GM10266 (cell line): ENCODE measurements around the gene ZNF789.
A peak's percentile ranks its signal among the peaks of the same experiment; 100 is the strongest.

Source experiments
- DNase-seq: peaks from one replicate; pipeline ENCODE4 v3.0.0; 2012; ENCODE audit errors: extremely low spot score
- TF ChIP-seq, protein P1 (sequence below): IDR thresholded peaks from 2 replicates; pipeline ENCODE4 v1.5.1; 2012; ENCODE audit warnings: mild to moderate bottlenecking, low read depth; ENCODE audit not compliant: control insufficient read depth, insufficient read depth; ENCODE audit errors: missing control alignments

Gene ZNF789

DNA sequence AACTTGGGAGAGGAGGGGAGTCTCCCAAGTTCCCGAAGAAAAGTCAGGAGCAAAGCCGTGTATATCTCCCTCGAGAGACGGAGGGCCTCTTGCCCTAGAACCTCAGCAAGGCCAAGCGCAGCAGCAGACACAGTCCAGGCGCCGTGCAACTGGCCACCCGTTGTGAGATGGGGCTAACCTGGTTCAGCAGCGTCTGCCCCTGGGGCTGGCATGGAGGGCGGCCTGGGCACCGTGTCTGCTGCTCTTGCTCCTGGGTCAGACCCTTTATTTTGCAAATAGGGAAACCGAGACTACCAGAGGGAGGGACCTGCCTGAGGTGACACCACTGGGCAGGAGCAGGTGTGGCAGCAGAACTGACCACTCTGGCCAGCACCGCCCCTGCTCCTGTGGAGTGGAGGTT, 20.1 kb upstream of the ZNF789 start:
- TF ChIP-seq, protein P1, sequence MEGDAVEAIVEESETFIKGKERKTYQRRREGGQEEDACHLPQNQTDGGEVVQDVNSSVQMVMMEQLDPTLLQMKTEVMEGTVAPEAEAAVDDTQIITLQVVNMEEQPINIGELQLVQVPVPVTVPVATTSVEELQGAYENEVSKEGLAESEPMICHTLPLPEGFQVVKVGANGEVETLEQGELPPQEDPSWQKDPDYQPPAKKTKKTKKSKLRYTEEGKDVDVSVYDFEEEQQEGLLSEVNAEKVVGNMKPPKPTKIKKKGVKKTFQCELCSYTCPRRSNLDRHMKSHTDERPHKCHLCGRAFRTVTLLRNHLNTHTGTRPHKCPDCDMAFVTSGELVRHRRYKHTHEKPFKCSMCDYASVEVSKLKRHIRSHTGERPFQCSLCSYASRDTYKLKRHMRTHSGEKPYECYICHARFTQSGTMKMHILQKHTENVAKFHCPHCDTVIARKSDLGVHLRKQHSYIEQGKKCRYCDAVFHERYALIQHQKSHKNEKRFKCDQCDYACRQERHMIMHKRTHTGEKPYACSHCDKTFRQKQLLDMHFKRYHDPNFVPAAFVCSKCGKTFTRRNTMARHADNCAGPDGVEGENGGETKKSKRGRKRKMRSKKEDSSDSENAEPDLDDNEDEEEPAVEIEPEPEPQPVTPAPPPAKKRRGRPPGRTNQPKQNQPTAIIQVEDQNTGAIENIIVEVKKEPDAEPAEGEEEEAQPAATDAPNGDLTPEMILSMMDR = no peak
- no peak for DNase-seq

DNA sequence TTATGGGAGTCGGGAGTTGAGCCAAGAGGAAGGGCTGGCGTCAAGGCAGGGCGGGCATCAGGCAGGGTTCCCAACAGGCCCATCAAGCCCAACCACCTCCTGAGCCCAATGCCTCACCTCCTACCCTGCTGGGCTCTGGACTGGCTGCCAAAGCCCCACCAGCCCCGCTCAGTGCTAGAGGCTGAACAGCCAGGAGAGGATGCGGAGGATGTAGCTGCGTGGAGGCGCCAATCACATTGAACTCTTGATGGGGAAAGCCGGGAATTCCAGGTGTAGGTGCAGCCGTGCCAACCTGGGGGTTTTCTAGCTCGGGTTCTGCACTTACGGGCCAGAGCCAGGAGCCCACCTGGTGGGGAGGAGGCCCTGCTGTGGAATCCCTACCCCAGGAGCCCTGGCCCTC, 19.6 kb upstream of the ZNF789 start:
- TF ChIP-seq, protein P1 = no peak
- DNase-seq = no peak

DNA sequence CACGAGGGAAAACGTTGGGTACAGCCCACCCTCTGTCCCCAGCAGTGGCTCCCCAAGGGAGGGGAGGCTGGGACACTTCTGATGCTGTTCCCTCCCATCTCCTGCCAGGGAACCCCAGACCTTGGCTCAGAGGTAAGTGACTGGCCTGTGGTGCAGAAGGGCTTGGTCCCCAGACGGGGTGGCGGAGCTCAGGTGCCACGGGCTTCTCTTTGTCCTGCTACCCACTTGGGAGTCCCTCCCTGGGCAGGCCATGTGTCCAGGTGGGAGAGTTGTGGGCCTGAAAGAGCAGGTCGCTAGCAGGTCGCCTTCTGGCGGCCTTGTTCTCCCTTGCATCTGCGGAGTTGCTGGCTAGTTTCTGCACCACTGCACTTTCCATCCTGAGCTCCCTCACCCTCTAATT, 16.8 kb upstream of the ZNF789 start:
- DNase-seq = no peak

DNA sequence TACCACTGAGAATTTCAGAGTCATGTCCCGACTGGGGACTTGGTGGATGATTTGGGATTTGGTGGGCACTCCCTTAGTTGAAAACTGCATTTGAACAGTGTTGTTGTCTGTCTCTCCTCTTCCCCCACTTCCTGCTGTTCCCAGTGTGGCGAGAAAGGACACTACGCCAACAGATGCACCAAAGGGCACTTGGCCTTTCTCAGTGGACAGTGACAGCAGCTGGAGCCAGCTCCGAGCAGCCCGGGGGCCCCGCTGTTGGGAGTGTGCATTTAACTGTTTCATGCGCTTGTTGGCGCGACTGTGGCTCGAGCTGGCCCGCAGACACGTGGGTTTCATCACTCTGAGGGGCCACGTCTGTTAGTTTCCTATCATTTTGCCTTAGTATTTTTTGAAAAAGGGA, 16.4 kb upstream of the ZNF789 start:
- TF ChIP-seq, protein P1 = no peak
- DNase-seq = no peak

More for the DNA sequence above, 16.8 kb upstream of the ZNF789 start:
- TF ChIP-seq, protein P1 = no peak

DNA sequence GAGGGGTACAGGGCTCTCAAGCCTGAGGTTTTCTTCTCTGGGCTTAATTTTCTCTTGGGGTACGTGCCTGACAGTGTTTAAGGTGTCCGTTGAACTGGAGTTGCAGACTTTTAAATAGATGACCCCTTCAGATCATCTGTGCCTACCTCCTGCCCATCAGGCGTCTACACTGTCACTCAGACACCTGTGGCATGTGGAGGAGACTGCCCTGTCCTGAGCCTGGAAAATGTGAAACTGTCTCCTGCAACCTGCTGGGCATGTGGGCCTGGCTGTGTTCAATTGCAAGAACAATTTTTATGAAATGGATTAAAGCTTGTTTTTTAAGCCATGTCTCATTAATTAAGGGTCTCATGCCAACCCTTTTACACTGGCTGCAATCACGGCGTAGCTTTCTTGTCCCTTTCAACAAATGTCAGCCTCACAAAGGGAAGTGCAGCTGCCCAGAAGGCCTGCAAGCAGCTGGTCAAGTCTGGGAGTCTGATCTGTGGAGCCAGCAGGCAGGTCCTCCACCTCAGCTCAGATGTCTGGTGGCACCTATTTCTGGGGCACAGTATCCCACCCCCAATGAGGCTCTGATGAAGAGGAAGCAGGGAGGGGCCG, 15.5 kb upstream of the ZNF789 start:
- TF ChIP-seq, protein P1 = no peak
- no peak for DNase-seq

DNA sequence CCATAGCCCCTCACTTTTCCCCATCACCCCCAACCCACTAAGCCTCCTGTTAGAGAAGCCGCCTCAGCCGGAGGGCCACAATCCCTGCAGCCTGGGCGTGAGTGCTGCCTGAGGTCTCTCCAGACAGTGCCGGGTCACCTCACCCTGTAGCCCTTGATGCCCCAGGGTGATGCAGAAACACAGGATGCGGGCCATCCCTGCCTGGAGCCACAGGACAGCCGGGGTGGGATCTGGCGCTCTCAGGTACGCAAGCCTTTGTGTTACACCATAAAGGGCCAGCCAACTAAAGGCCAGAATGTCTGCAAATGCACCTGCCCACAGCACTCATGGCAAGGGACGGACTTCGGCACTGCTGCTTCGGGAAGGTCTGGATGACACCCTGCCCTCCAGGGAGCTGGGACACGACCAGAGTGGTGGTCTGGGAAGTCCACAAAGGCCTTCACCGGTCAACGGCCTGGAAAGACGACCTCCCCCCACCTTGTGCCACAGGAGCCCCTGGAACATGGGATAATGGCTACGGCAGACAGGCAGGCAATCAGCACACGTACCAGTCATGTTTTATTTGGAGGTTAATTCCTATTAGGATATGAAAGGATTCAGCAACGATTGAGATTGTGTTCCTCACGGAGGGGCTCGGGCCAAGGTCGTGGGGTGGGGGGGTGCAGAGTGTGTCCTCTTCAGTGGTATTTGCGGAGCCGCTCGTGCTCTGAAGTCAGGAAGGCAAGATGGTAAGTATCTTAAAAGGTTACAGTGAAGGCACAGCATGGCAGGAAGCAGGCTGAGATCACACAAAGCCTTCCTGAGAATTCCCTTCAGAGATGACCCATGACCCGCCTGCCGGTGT, 14.8 kb upstream of the ZNF789 start:
- no peak for DNase-seq
- TF ChIP-seq, protein P1 = no peak

DNA sequence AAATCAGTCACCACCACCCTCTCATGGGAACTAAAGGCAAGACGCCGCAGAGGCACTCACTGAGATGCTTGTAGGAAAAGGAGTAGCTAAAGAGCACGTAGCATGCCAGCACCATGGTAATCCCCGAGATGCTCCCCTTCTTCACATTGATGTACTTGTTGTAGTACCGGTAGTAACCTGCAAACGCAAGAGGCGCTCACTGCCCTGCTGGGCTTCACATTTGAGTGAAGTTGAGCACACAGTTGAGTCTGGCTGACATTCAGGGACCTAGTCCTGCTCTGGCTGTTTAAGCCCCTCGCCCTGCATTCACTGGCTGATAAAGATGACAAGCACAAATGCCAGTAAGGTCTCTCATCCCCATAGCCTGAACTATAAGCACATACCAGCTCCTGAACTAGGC, 13.6 kb upstream of the ZNF789 start:
- DNase-seq = no peak
- TF ChIP-seq, protein P1 = peak; percentile 23
